Astrocyte (in vitro differentiated cells and primary cell): ENCODE results near the gene GSTK1. TPM values are rescaled to one million over a fixed set of nuclear protein-coding genes. Genes with fewer than 3 reads are reported as not detected.
A peak's percentile ranks its signal among the peaks of the same experiment; 100 is the strongest.

ENCODE experiments used
- DNase-seq: peaks from one replicate; pipeline ENCODE4 v3.0.0-alpha.2; 2010; ENCODE audit warnings: low read depth
- FAIRE-seq: peaks from 2 replicates; lab custom pipeline; 2011; peaks lifted over from hg19 to GRCh38; lab: Jason Lieb, UNC
- H2AFZ ChIP-seq: 2 replicates; pipeline ENCODE4 v1.6.0; 2012; ENCODE audit warnings: low read depth, low read length, inconsistent platforms
- H3K27ac ChIP-seq: 2 replicates; pipeline ENCODE4 v1.5.1; 2011; ENCODE audit warnings: low read depth, low read length, inconsistent platforms
- H3K27me3 ChIP-seq: 2 replicates; pipeline ENCODE4 v1.6.0; 2011; ENCODE audit warnings: low read length, inconsistent platforms; ENCODE audit not compliant: insufficient read depth
- H3K36me3 ChIP-seq: 2 replicates; pipeline ENCODE4 v1.5.1; 2011; ENCODE audit warnings: low read length, inconsistent platforms; ENCODE audit not compliant: insufficient read depth
- H3K4me1 ChIP-seq: 2 replicates; pipeline ENCODE4 v1.5.1; 2011; ENCODE audit warnings: low read length, inconsistent platforms; ENCODE audit not compliant: insufficient read depth
- H3K4me2 ChIP-seq: 2 replicates; pipeline ENCODE4 v1.6.0; 2012; ENCODE audit warnings: low read length, inconsistent platforms
- H3K4me3 ChIP-seq: 2 replicates; pipeline ENCODE4 v1.5.1; 2011; ENCODE audit warnings: low read depth, mild to moderate bottlenecking, low read length, inconsistent platforms; ENCODE audit not compliant: insufficient read depth
- H3K79me2 ChIP-seq: 2 replicates; pipeline ENCODE4 v1.6.0; 2012; ENCODE audit warnings: mild to moderate bottlenecking, low read length, inconsistent platforms; ENCODE audit not compliant: insufficient read depth
- H3K9ac ChIP-seq: 2 replicates; pipeline ENCODE4 v1.6.0; 2012; ENCODE audit warnings: mild to moderate bottlenecking, low read length, inconsistent platforms
- H3K9me3 ChIP-seq: 2 replicates; pipeline ENCODE4 v1.5.1; 2012; ENCODE audit warnings: low read depth, mild to moderate bottlenecking, low read length, inconsistent platforms; ENCODE audit not compliant: insufficient read depth
- H4K20me1 ChIP-seq: 2 replicates; pipeline ENCODE4 v1.6.0; 2012; ENCODE audit warnings: low read length, inconsistent platforms; ENCODE audit not compliant: insufficient read depth
- H3K27ac Mint-ChIP-seq: one replicate; pipeline ENCODE4 v1.8.0; 2021; ENCODE audit warnings: mild to moderate bottlenecking, mixed read lengths; ENCODE audit not compliant: unreplicated experiment
- H3K27me3 Mint-ChIP-seq: one replicate; pipeline ENCODE4 v1.8.0; 2021; ENCODE audit warnings: low read depth, mixed read lengths; ENCODE audit not compliant: unreplicated experiment
- H3K36me3 Mint-ChIP-seq: one replicate; pipeline ENCODE4 v1.8.0; 2021; ENCODE audit warnings: low read depth, mixed read lengths; ENCODE audit not compliant: unreplicated experiment
- H3K4me1 Mint-ChIP-seq: one replicate; pipeline ENCODE4 v1.8.0; 2021; ENCODE audit warnings: low read depth, mixed read lengths; ENCODE audit not compliant: unreplicated experiment
- H3K4me3 Mint-ChIP-seq: one replicate; pipeline ENCODE4 v1.8.0; 2021; ENCODE audit warnings: mild to moderate bottlenecking, moderate library complexity, mixed read lengths; ENCODE audit not compliant: unreplicated experiment
- H3K9me3 Mint-ChIP-seq: one replicate; pipeline ENCODE4 v1.8.0; 2021; ENCODE audit warnings: mild to moderate bottlenecking, mixed read lengths; ENCODE audit not compliant: unreplicated experiment
- CTCF ChIP-seq: IDR thresholded peaks from 2 replicates; pipeline ENCODE4 v1.5.1; 2011; ENCODE audit warnings: low read depth, mild to moderate bottlenecking, inconsistent platforms, low read length, moderate library complexity; ENCODE audit not compliant: insufficient read depth
- EZH2 ChIP-seq: IDR thresholded peaks from 2 replicates; pipeline ENCODE4 v1.6.1; 2012; ENCODE audit warnings: mild to moderate bottlenecking, low read length, inconsistent platforms; ENCODE audit not compliant: insufficient read depth
- total RNA-seq: library from RNA; stranded (reverse); gene quantifications from 2 replicates; pipeline ENCODE4 v1.2.1, GENCODE V29; 2021

The GSTK1 gene
- total RNA-seq, 1 donor from 2014 or later: 97.5 TPM

GRCh38 chr7:143314127-143314526 is 50.9 kb downstream of the GSTK1 start:
- H3K27me3 Mint-ChIP-seq: peaks cover 19% of the 10 kb centered on the region
- H3K9me3 Mint-ChIP-seq: no peaks in the 10 kb centered on the region
- H3K36me3 Mint-ChIP-seq: peaks cover 4% of the 10 kb centered on the region
- no peak for DNase-seq
- Histone ChIP-seq H3K79me2 (no peaks in the 10 kb centered on the region), H3K36me3 (no peaks in the 10 kb centered on the region), H3K9me3 (no peaks in the 10 kb centered on the region), H3K4me1 (no peaks in the 10 kb centered on the region), H4K20me1 (no peaks in the 10 kb centered on the region), H3K4me2 (no peak overlapping the region), H2AFZ (no peak overlapping the region), H3K27ac (no peak overlapping the region), H3K4me3 (no peak overlapping the region), H3K27me3 (no peaks in the 10 kb centered on the region), H3K9ac (no peak overlapping the region)
- no peaks in the 10 kb centered on the region for H3K4me1 Mint-ChIP-seq
- TF ChIP-seq CTCF: no peak
- no peak for TF ChIP-seq EZH2
- no peak overlapping the region for H3K27ac Mint-ChIP-seq
- no peak overlapping the region for H3K4me3 Mint-ChIP-seq
- FAIRE-seq: no peak

DNA sequence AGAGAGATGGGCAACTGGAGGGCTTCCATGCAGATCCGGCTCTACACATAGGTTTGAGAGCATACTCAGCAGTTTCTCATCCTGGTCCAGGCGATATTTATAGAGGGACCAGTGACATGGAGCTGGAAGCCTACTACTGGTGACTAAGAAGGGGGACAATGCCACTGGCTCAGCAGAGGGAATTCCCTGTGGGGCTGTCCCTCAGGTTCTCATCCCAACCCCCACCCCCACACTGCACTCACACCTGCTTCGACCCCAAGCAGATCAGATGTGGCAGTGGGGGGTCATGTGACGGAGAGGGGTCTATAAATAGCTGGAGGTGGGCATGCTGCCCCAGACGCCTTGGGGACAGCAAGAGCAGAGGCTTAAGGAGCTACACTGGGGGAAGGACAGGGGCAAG is 52.5 kb downstream of the GSTK1 start, which contains the start of gene CLCN1:
Gene CLCN1 (plus strand): TSS at position 336 of the 400 bp plus-strand sequence. CDS start 102 bp downstream, outside the sequence.
- Histone ChIP-seq H3K9ac (no peak within 1 kb of the TSS), H2AFZ (no peak within 1 kb of the TSS), H3K79me2 (no peaks in the 10 kb centered on the region), H3K4me2 (no peak within 1 kb of the TSS), H4K20me1 (no peaks in the 10 kb centered on the region), H3K9me3 (no peaks in the 10 kb centered on the region), H3K36me3 (no peaks in the 10 kb centered on the region), H3K4me3 (no peak within 1 kb of the TSS), H3K4me1 (no peaks in the 10 kb centered on the region), H3K27me3 (no peaks in the 10 kb centered on the region), H3K27ac (no peak within 1 kb of the TSS)
- H3K9me3 Mint-ChIP-seq: no peaks in the 10 kb centered on the region
- H3K36me3 Mint-ChIP-seq: peaks cover 2% of the 10 kb centered on the region
- TF ChIP-seq EZH2 (no peak), CTCF (no peak)
- peaks cover 33% of the 10 kb centered on the region for H3K27me3 Mint-ChIP-seq
- no peak for FAIRE-seq
- no peaks in the 10 kb centered on the region for H3K4me1 Mint-ChIP-seq
- no peak for DNase-seq
- H3K4me3 Mint-ChIP-seq: no peak within 1 kb of the TSS
- H3K27ac Mint-ChIP-seq: peak within 1 kb of the TSS; percentile 38

DNA sequence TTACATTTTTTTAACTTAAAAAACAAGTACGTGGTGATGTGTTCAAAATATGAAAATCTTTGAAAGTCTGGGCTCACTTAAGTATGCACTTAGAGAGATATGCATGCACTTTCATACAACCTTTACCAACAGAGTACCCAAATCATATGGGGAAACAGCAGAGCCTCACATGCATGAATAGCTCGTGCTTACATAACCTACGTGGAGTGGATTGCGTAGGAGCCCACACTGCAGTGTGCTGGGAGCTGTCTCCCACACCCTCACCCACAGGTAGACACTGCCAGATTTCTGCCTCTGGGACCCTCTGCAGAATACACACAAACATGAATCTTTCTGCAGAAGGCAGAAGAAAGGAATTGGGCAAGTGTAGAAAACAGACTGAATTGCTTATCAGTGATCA is 53.3 kb downstream of the GSTK1 start:
- Mint-ChIP-seq H3K4me1 (no peaks in the 10 kb centered on the region), H3K36me3 (peaks cover 2% of the 10 kb centered on the region), H3K9me3 (no peaks in the 10 kb centered on the region), H3K4me3 (no peak overlapping the region), H3K27ac (no peak overlapping the region), H3K27me3 (peaks cover 34% of the 10 kb centered on the region)
- H2AFZ ChIP-seq: no peak overlapping the region
- TF ChIP-seq CTCF (no peak), EZH2 (no peak)
- no peak overlapping the region for H3K4me3 ChIP-seq
- H3K4me1 ChIP-seq: no peaks in the 10 kb centered on the region
- H3K4me2 ChIP-seq: no peak overlapping the region
- no peaks in the 10 kb centered on the region for H3K36me3 ChIP-seq
- H3K79me2 ChIP-seq: no peaks in the 10 kb centered on the region
- no peaks in the 10 kb centered on the region for H3K27me3 ChIP-seq
- no peak overlapping the region for H3K27ac ChIP-seq
- H3K9me3 ChIP-seq: no peaks in the 10 kb centered on the region
- FAIRE-seq (no peak), DNase-seq (no peak)
- no peak overlapping the region for H3K9ac ChIP-seq
- H4K20me1 ChIP-seq: no peaks in the 10 kb centered on the region
